Endometrial microvascular endothelial cells (primary cell): ENCODE results near the gene MINDY4. TPM values are rescaled to one million over a fixed set of nuclear protein-coding genes. Genes with fewer than 3 reads are reported as not detected.
"Not testable (repeated sequence)": the region's sequence is repeated elsewhere in the genome, so short reads cannot be mapped to it uniquely, and the experiment has no call there.

Experiments used
- in situ Hi-C: cut with HindIII; loops from 2 replicates; pipeline ENCODE4 v1.10.0; 2017; ENCODE audit warnings: low sequenced_read_pairs, low pct_unique_long_range_greater_than_20kb; ENCODE audit errors: inconsistent ontology term
- total RNA-seq: library from RNA; depleted of rRNA; stranded (reverse); fragments of >200 nt; gene quantifications from one replicate; pipeline ENCODE4 v1.2.3, GENCODE V29; 2015; ENCODE audit errors: inconsistent ontology term

MINDY4 gene
- total RNA-seq, 1 donor from 2014 or later: 8.1 TPM

DNA sequence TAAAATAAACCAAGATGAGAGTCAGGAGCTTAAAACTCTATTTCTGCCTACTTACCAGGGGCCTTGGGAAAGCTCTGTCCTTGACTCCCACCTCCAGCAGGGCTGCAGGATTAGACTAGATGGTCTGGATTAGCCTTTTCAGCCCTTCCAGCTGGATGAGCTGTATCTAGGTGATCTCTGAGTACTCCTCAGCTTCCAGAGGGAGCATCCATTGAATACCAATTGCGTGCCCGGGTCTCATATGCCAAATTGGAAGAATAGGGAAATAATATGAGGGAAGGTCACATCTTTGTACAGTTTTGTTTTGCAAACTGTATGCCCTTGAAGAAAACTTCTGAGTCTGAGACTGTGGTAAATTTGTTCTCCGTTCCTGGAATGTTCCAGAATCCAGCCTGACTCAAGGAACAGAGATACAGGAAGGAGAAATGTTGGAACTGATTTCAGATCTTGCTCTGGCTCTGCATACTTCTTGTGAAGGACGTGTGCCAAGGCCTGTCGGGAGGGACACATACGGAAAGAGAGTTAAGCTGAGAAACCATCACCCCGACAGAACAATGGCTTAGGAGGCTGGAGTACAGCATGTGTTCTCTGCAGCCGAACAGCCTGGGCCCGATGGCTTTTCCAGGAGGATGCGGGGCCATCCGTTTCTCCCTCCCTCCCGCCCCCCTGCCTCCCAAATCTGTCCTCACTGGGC, 44.9 kb downstream of the MINDY4 start:
- in situ Hi-C loops: no loop called here

GRCh38 chr7:30816645-30817370, 45.6 kb downstream of the MINDY4 start:
- in situ Hi-C loops: no loop called here

GRCh38 chr7:30817371-30817767, 46.2 kb downstream of the MINDY4 start:
- in situ Hi-C loops: no loop called here

- in situ Hi-C loops: no loop called here
Measured at GRCh38 chr7:30824821-30825720, 53.9 kb downstream of the MINDY4 start.

GRCh38 chr7:30826181-30826580, 55.0 kb downstream of the MINDY4 start:
- in situ Hi-C loops: no loop called here

DNA sequence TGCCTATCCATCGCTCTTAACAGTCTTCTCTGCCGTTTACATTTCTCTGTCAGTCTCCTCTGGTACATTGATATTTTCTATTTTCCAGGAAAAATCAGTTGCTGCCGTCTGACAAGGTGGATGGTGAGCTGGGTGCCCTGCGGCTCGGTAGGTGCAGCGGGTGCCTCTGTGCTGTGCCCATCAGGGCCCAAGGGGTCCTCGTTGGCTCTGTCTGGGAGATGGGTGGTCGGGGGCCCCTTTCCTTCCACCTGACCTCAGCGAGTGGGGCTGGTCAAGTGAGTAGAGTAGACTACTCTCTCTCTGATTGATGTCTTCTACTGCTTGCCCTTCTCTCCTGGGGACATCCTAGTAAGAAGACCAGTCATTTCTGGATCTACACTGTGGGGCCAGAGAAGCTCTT, 57.4 kb downstream of the MINDY4 start:
- in situ Hi-C loops: no loop called here

DNA sequence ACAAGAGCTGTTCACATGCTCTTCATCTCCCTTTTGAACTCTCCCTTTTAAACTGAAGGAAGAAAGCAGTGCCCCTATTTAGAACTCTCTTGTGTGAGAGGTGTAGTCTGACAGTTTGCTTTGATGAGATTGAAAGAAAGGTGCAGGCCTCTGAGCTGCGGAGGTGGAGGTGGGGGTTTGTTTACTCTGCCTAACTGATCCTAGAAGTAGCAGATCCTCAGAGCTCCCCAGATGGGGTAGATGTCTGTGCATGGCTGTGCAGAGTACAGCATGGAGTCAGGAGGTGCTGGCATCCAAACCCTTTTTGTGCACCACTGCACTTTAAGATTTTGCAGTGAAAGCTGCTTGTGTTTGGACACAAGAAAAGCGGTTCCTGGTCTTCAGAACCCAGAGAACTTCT, 58.3 kb downstream of the MINDY4 start:
- in situ Hi-C loops: no loop called here

- in situ Hi-C loops: no loop called here
Measured at GRCh38 chr7:30831227-30831626, 60.0 kb downstream of the MINDY4 start.

DNA sequence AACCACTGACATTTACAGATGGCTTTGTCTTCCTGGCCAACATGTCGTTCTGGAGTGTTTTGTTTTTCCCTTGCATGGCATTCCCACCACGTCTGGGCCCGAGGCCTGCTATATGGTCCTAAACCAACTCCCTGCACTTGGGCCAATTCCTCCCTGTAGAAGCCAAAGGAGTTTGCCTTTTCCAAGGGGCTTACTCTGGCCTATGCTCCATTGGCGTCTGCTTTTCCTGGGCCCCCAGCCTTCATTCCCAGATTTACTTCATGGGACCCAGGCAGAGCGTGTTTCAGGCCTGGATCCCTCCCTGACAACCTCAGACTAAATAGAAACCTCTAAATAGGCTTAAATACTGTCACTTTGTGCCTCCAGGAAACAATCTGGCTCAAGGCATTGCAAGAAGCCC, 60.7 kb downstream of the MINDY4 start:
- in situ Hi-C loops: no loop called here

- in situ Hi-C loops: not testable (repeated sequence)
Measured at GRCh38 chr7:30834017-30834674, 62.9 kb downstream of the MINDY4 start.

GRCh38 chr7:30835396-30835915, 64.2 kb downstream of the MINDY4 start:
- in situ Hi-C loops: no loop called here

DNA sequence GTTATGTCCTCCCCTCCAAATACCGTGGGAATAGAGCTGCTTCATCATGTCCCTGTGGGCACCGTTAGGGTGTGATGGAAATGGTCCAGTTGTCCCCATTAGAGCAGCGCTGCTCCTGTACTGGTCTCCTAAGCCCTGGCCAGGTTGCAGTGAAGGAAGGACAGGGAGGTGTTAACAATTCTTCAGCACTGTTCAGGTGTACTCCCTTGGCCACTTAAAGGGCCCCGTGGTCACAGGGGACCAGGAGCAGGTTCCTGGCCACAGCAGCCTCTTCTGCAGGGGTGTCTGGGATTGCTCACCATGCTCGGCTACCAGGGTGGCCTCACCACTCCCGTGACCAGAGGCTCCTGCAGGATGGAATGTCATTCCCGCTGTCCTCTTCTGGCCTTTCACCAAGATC, 65.8 kb downstream of the MINDY4 start:
- in situ Hi-C loops: no loop called here

DNA sequence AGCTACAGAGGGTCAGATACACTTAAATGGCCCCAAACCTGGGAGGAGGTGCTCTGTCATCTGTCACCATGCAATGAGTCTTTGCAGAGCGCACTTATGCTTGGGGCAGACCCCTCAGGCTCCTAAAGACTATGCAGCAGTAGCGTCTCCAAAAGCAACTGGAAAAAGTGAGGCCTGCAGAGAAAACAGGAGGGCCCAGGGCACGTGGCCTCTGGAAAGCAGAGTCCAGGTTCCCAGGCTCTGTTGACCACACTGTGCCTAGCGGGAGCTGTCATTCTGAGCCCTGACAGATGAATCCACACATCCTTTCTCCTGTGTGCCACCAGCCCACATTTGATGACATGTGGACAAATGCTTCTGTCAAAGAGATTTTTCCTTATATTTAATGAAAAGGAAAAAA, 66.4 kb downstream of the MINDY4 start:
- in situ Hi-C loops: no loop called here

DNA sequence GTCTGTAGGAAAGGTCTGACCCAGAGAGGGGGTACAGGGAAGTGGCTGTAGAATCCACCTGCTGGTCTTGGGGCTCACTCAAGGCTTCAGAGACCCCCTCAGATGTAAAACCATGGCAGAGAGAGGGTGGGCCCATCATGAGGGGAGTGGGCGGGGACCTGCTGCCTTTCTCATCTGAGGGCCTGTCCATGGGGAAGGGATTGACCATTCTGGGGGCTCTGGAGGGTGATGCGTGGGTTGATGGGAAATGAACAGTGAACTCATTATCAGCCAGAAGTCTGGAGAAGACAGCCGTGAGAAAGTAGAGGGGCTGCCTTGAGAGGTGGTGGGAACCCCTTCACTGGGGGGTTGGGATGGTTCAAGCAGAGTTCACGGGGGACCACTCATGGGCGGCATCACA, 66.8 kb downstream of the MINDY4 start:
- in situ Hi-C loops: no loop called here

DNA sequence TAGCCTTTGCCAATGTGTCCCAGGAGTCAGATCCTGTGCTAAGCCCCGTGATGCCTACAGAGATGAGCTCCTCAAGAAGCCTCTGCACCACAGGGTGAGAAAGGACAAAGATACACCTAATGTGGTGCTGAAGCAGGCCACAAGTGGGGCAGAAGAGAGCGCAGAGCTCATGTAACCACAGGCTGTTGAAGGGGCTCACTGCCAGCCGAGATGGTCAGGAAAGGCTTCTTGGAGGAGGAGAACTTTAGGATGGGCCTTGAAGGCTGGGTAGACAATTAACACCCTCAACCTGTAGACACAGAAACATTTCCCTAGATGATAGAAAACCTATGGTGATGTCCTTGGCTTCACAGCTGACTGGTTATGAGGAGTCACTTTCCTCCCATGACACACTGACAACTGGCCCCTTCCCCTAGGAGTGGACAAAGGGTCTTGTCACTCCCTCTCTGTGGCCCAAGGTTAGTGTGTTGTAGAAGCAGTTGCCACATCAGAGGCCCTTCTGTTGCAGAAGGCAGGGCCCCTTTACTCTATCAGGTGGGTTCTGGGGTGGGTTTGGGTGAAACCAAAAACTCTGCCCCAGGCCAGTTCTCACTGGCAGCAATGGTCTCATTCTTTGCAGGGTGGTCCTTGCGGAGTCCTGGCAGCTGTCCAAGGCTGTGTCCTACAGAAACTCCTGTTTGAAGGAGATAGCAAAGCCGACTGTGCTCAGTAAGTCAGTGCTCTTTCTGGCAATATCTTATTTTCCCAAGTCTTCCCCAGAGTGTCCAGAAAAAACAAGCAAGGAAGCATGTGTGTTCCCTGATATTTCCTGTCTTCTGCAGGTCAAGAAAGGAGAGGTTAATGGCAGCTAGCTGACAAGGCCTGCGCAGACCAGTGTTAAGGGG, 69.2 kb downstream of the MINDY4 start:
- in situ Hi-C loops: no loop called here

DNA sequence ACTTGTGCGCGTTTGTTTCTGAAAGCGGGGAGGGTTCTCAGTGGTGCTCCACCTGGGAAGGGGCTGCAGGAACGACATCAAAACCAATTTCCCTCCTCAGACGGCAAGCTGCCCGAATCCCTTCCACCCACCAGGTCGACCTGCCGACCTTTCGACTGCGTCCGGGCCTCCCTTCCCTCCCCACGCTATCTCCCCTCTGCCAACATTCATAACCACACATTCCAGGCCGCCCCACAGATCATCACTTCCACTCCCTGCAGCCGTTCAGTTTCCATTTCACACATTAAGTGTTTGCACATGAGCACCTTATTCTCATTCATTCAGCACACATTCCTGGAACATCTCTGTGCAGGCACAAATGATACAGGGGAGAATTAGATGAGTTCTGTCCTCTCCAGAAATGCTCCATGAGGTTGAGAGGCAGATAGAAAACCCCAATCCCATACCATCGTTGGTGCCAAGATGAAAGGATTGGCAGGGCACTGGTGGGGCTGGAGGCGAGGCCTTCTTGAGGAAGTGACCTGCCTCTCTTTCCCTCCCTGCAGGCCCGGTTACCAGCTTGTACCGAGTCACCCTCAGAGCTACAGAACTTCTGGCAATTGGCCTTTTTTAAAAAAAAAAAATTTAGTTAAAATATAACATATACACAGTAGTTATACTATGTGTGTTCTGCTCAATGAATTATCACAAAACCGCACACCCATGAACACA, 70.0 kb downstream of the MINDY4 start:
- in situ Hi-C loops: no loop called here

- in situ Hi-C loops: no loop called here
Measured at GRCh38 chr7:30841801-30842541, 70.8 kb downstream of the MINDY4 start.
